Neural progenitor cell (in vitro differentiated cells): Measurements from ENCODE around the gene FN3K.

Source experiments
- EZH2 ChIP-seq: fragments of 200-600 bp; sonication (generic); IDR thresholded peaks from 2 replicates; pipeline ENCODE4 v1.6.1; 2017; ENCODE audit warnings: antibody characterized with exemption, mild to moderate bottlenecking, moderate library complexity
- TF ChIP-seq, protein P1 (sequence below): fragments of 200-600 bp; sonication (generic); IDR thresholded peaks from 2 replicates; pipeline ENCODE4 v1.5.1; 2017; ENCODE audit warnings: antibody characterized with exemption, mild to moderate bottlenecking

GRCh38 chr17:82693168-82693867 lies 42.1 kb upstream of the FN3K start:
- TF ChIP-seq, protein P1, sequence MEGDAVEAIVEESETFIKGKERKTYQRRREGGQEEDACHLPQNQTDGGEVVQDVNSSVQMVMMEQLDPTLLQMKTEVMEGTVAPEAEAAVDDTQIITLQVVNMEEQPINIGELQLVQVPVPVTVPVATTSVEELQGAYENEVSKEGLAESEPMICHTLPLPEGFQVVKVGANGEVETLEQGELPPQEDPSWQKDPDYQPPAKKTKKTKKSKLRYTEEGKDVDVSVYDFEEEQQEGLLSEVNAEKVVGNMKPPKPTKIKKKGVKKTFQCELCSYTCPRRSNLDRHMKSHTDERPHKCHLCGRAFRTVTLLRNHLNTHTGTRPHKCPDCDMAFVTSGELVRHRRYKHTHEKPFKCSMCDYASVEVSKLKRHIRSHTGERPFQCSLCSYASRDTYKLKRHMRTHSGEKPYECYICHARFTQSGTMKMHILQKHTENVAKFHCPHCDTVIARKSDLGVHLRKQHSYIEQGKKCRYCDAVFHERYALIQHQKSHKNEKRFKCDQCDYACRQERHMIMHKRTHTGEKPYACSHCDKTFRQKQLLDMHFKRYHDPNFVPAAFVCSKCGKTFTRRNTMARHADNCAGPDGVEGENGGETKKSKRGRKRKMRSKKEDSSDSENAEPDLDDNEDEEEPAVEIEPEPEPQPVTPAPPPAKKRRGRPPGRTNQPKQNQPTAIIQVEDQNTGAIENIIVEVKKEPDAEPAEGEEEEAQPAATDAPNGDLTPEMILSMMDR, result no peak
- no peak for TF ChIP-seq EZH2
